ENCODE data around the gene ALDOA.
A peak's percentile ranks its signal among the peaks of the same experiment; 100 is the strongest.
"Not testable (repeated sequence)": the region's sequence is repeated elsewhere in the genome, so short reads cannot be mapped to it uniquely, and the experiment has no call there.

ALDOA gene

GRCh38 chr16:30091474-30092372 is 26.2 kb downstream of the ALDOA start, which contains the start of gene TBX6:
TSS of gene TBX6 (minus strand) at chr16:30091924. CDS start at chr16:30091193, 731 bp downstream.
- DNase-seq (ENCODE audit: low read depth in 2 of 2): peak; percentile 59 to 69

GRCh38 chr16:30092373-30093010 is 26.9 kb downstream of the ALDOA start:
- no peak for DNase-seq (ENCODE audit: low read depth in 2 of 2)

GRCh38 chr16:30094541-30095165 is 29.1 kb downstream of the ALDOA start:
- no peak for DNase-seq (ENCODE audit: low read depth in 2 of 2)

GRCh38 chr16:30095166-30096078 is 29.9 kb downstream of the ALDOA start:
- no peak for DNase-seq (ENCODE audit: low read depth in 2 of 2)

- DNase-seq (ENCODE audit: low read depth in 2 of 2): peak; percentile 67 to 70
Measured at GRCh38 chr16:30096105-30096861, 30.7 kb downstream of the ALDOA start, which contains the start of gene YPEL3. TSS of gene YPEL3 (minus strand) at chr16:30096213. CDS start at chr16:30095482, 731 bp downstream.

GRCh38 chr16:30096862-30097563 is 31.5 kb downstream of the ALDOA start:
- no peak for DNase-seq (ENCODE audit: low read depth in 2 of 2)

GRCh38 chr16:30104090-30104489 is 38.5 kb downstream of the ALDOA start:
- no peak for DNase-seq (ENCODE audit: low read depth in 2 of 2)

GRCh38 chr16:30104492-30104891 is 38.9 kb downstream of the ALDOA start:
- no peak for DNase-seq (ENCODE audit: low read depth in 2 of 2)

GRCh38 chr16:30108059-30108850 is 42.7 kb downstream of the ALDOA start:
- DNase-seq (ENCODE audit: low read depth in 2 of 2): no peak

- no peak for DNase-seq (ENCODE audit: low read depth in 2 of 2)
Measured at GRCh38 chr16:30110661-30111060, 45.1 kb downstream of the ALDOA start.

- DNase-seq (ENCODE audit: low read depth in 2 of 2): no peak
Measured at GRCh38 chr16:30112197-30113030, 46.9 kb downstream of the ALDOA start.

GRCh38 chr16:30113031-30113710 is 47.6 kb downstream of the ALDOA start, which contains the start of gene GDPD3:
TSS of gene GDPD3 (minus strand) at chr16:30113537. CDS start at chr16:30113478, 59 bp downstream.
- no peak for DNase-seq (ENCODE audit: low read depth in 2 of 2)

GRCh38 chr16:30113711-30114333 is 48.3 kb downstream of the ALDOA start:
- DNase-seq (ENCODE audit: low read depth in 2 of 2): no peak

GRCh38 chr16:30114411-30114810 is 48.9 kb downstream of the ALDOA start:
- DNase-seq (ENCODE audit: low read depth in 2 of 2): no peak

- not testable (repeated sequence) for DNase-seq (ENCODE audit: low read depth in 2 of 2)
Measured at GRCh38 chr16:30114833-30115232, 49.3 kb downstream of the ALDOA start.

- DNase-seq (ENCODE audit: low read depth in 2 of 2): no peak
Measured at GRCh38 chr16:30115238-30115637, 49.7 kb downstream of the ALDOA start.

Data from fibroblast of skin of left biceps (primary cell).